ENCODE data around the gene FBXL15. TPM values are rescaled to one million over a fixed set of nuclear protein-coding genes. Genes with fewer than 3 reads are reported as not detected.

The FBXL15 gene
- total and polyA plus RNA-seq, 2 experiments from 2014 or later: 18.5 to 36.1 TPM

- H3K9me2 ChIP-seq (ENCODE audit: insufficient read depth): no peaks in the 10 kb centered on the region
- no peak overlapping the region for H3K27ac Mint-ChIP-seq
- peaks cover 44% of the 10 kb centered on the region for H3K27me3 Mint-ChIP-seq (ENCODE audit: insufficient read depth, low read depth, poor library complexity)
- H4K20me1 ChIP-seq (replicated peaks; ENCODE audit: insufficient read depth): no peaks in the 10 kb centered on the region; the same call in 1 of the 2 replicates
- H3K36me3 ChIP-seq (ENCODE audit: insufficient read depth): no peaks in the 10 kb centered on the region
- peak overlapping the region; percentile 88 for H3K4me3 ChIP-seq
- no peaks in the 10 kb centered on the region; the same call in 2 of the 3 replicates for H3K36me3 Mint-ChIP-seq (ENCODE audit: low read depth)
- 0 out of 2 replicates have a peak, but pooled peaks cover 5% of the 10 kb centered on the region for H3F3A ChIP-seq (replicated peaks; ENCODE audit: low read depth)
- peak overlapping the region; percentile 82 for H3K4me3 Mint-ChIP-seq
- H3K79me2 ChIP-seq (replicated peaks; ENCODE audit: insufficient read depth): no peaks in the 10 kb centered on the region
- peak overlapping the region; percentile 97 for H2AFZ ChIP-seq
- H3K4me1 ChIP-seq (ENCODE audit: insufficient read depth): peaks cover 11% of the 10 kb centered on the region
- H3K27ac ChIP-seq (ENCODE audit: low read depth): no peak overlapping the region
- H3K4me1 Mint-ChIP-seq: peaks cover 14% of the 10 kb centered on the region
- peak; percentile 96 for DNase-seq (ENCODE audit: low spot score)
- H3K27me3 ChIP-seq (ENCODE audit: insufficient read depth): peaks cover 38% of the 10 kb centered on the region
- peak overlapping the region; percentile 96 for H3K4me2 ChIP-seq
- no peaks in the 10 kb centered on the region for H3K9me3 Mint-ChIP-seq
- peak; percentile 96 for TF ChIP-seq CREB1 (CRISPR knock-in tag; IDR thresholded peaks at IDR 0.05; ENCODE audit: low read depth)
- no peak for TF ChIP-seq REST (IDR thresholded peaks at IDR 0.05; ENCODE audit: unreplicated experiment)
- TF ChIP-seq, protein P1, sequence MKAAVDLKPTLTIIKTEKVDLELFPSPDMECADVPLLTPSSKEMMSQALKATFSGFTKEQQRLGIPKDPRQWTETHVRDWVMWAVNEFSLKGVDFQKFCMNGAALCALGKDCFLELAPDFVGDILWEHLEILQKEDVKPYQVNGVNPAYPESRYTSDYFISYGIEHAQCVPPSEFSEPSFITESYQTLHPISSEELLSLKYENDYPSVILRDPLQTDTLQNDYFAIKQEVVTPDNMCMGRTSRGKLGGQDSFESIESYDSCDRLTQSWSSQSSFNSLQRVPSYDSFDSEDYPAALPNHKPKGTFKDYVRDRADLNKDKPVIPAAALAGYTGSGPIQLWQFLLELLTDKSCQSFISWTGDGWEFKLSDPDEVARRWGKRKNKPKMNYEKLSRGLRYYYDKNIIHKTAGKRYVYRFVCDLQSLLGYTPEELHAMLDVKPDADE (IDR thresholded peaks at IDR 0.05): 0 out of 2 replicates have a peak, but pooled peaks have one; percentile 35
- TF ChIP-seq, protein P2, sequence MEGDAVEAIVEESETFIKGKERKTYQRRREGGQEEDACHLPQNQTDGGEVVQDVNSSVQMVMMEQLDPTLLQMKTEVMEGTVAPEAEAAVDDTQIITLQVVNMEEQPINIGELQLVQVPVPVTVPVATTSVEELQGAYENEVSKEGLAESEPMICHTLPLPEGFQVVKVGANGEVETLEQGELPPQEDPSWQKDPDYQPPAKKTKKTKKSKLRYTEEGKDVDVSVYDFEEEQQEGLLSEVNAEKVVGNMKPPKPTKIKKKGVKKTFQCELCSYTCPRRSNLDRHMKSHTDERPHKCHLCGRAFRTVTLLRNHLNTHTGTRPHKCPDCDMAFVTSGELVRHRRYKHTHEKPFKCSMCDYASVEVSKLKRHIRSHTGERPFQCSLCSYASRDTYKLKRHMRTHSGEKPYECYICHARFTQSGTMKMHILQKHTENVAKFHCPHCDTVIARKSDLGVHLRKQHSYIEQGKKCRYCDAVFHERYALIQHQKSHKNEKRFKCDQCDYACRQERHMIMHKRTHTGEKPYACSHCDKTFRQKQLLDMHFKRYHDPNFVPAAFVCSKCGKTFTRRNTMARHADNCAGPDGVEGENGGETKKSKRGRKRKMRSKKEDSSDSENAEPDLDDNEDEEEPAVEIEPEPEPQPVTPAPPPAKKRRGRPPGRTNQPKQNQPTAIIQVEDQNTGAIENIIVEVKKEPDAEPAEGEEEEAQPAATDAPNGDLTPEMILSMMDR (conservative IDR thresholded peaks at IDR 0.05; ENCODE audit: low read depth in 2 of 2): peak in 1 of 2 experiments; percentile 79; a peak in 3 of 4 replicates
- ATAC-seq: peak; percentile 78
These were observed 26.4 kb upstream of the FBXL15 start for GRCh38 chr10:102394079-102394800.

DNA sequence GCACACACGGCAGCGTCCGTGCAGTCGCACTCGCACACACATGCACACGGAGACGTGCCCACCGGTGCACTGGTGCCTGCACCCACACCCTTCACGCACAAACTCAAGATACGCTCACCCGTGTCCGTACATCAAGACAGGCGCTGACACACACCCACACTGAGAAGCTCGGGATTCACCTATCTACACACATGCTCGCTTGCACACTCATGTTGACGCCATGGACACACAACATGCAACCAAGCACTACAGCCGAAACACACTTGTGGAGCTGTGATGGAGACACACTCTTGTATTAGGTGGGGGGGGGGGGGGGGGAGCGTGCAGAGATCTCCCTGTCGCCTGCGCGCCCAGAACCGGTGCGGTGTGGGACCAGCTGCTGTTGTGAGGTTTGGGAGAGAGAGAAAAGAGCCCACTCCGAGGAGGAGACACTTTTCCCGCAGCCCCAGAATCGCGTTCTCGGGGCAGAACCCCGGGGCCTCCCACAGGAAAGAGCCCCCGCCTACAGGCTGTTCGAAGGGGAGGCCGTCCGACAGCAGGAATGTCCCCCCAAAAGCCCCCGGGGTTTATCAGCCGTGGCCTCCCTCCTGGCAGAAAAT, 25.7 kb upstream of the FBXL15 start:
- Histone ChIP-seq H3K27me3 (ENCODE audit: insufficient read depth) (peaks cover 38% of the 10 kb centered on the region), H3K4me3 (peak overlapping the region; percentile 88), H4K20me1 (replicated peaks; ENCODE audit: insufficient read depth) (no peaks in the 10 kb centered on the region; the same call in 1 of the 2 replicates), H3K9me2 (ENCODE audit: insufficient read depth) (no peaks in the 10 kb centered on the region), H2AFZ (peak overlapping the region; percentile 97), H3F3A (replicated peaks; ENCODE audit: low read depth) (0 out of 2 replicates have a peak, but pooled peaks cover 6% of the 10 kb centered on the region), H3K4me2 (peak overlapping the region; percentile 96), H3K27ac (ENCODE audit: low read depth) (no peak overlapping the region), H3K79me2 (replicated peaks; ENCODE audit: insufficient read depth) (no peaks in the 10 kb centered on the region), H3K36me3 (ENCODE audit: insufficient read depth) (no peaks in the 10 kb centered on the region), H3K4me1 (ENCODE audit: insufficient read depth) (peaks cover 12% of the 10 kb centered on the region)
- no peak overlapping the region for H3K27ac Mint-ChIP-seq
- H3K36me3 Mint-ChIP-seq (ENCODE audit: low read depth): no peaks in the 10 kb centered on the region; the same call in 2 of the 3 replicates
- peaks cover 42% of the 10 kb centered on the region for H3K27me3 Mint-ChIP-seq (ENCODE audit: insufficient read depth, low read depth, poor library complexity)
- peak overlapping the region; percentile 82 for H3K4me3 Mint-ChIP-seq
- H3K9me3 Mint-ChIP-seq: no peaks in the 10 kb centered on the region
- DNase-seq (ENCODE audit: low spot score): no peak
- peak; percentile 0; the same call in 1 of the 3 replicates for ATAC-seq
- peaks cover 16% of the 10 kb centered on the region for H3K4me1 Mint-ChIP-seq
- TF ChIP-seq POLR2AphosphoS5 (IDR thresholded peaks at IDR 0.05; ENCODE audit: low read depth) (no peak), EZH2phosphoT487 (IDR thresholded peaks at IDR 0.05; ENCODE audit: unreplicated experiment) (no peak), ZNF114 (CRISPR knock-in tag; IDR thresholded peaks at IDR 0.05) (no peak)
